IMR-90 (cell line): ENCODE data around the gene IGSF3. TPM values are rescaled to one million over a fixed set of nuclear protein-coding genes. Genes with fewer than 3 reads are reported as not detected.
"Not testable (repeated sequence)": the region's sequence is repeated elsewhere in the genome, so short reads cannot be mapped to it uniquely, and the experiment has no call there.

Source experiments
- ATAC-seq: fragments of 200-7000 bp; cut with Tn5 transposase; 2 replicates; pipeline ENCODE4 v1.9.1; 2020; ENCODE audit warnings: low read depth, mild to moderate bottlenecking, moderate library complexity
- BruUV-seq: library from RNA; stranded (reverse); fragments of 400-500 nt; replicated peaks from 2 replicates; lab custom pipeline; 2021; lab: Mats Ljungman, UMichigan
- CTCF ChIA-PET: fragments of 300-600 bp; formaldehyde crosslinking; extraction: SDS; loops from one replicate; lab custom pipeline; 2021; ENCODE audit warnings: antibody characterized with exemption; lab: Yijun Ruan, JAX
- POLR2A ChIA-PET: fragments of 300-600 bp; sonication (Branson Sonifier 250); formaldehyde crosslinking; loops from one replicate; lab custom pipeline; 2022; ENCODE audit warnings: antibody characterized with exemption; ENCODE audit not compliant: unreplicated experiment; lab: Charles Lee
- DNase-seq: peaks from one replicate; pipeline ENCODE4 v3.0.0; 2013
- H2AFZ ChIP-seq: replicated peaks from 2 replicates; pipeline ENCODE3; 2013; ENCODE audit warnings: low read length, mild to moderate bottlenecking; ENCODE audit not compliant: poor library complexity
- H2AK5ac ChIP-seq: 2 replicates; pipeline ENCODE4 v1.6.1; 2013; ENCODE audit warnings: low read depth, low read length, inconsistent platforms
- H2AK9ac ChIP-seq: replicated peaks from 2 replicates; pipeline ENCODE3; 2013; ENCODE audit warnings: mild to moderate bottlenecking, low read depth, low read length, moderate library complexity; ENCODE audit not compliant: poor library complexity
- H2BK120ac ChIP-seq: 2 replicates; pipeline ENCODE4 v1.6.1; 2013; ENCODE audit warnings: low read depth, low read length, inconsistent platforms
- H2BK15ac ChIP-seq: 3 replicates; pipeline ENCODE4 v1.6.1; 2013; ENCODE audit warnings: low read depth, low read length, inconsistent platforms
- H2BK20ac ChIP-seq: 2 replicates; pipeline ENCODE4 v1.6.1; 2013; ENCODE audit warnings: low read depth, mild to moderate bottlenecking, inconsistent platforms, low read length, moderate library complexity
- H2BK5ac ChIP-seq: 2 replicates; pipeline ENCODE4 v1.6.1; 2013; ENCODE audit warnings: mild to moderate bottlenecking, low read depth, low read length, inconsistent platforms; ENCODE audit not compliant: poor library complexity, severe bottlenecking
- H3K14ac ChIP-seq: replicated peaks from 2 replicates; pipeline ENCODE4 v1.6.1; 2013; ENCODE audit warnings: low read depth, low read length, inconsistent platforms
- H3K18ac ChIP-seq: 2 replicates; pipeline ENCODE4 v1.6.1; 2013; ENCODE audit warnings: low read depth, low read length, control low read depth
- H3K23ac ChIP-seq: 2 replicates; pipeline ENCODE4 v1.6.1; 2013; ENCODE audit warnings: low read depth, low read length, inconsistent platforms
- H3K27ac ChIP-seq: 2 replicates; pipeline ENCODE4 v1.5.1; 2013; ENCODE audit warnings: mild to moderate bottlenecking, control low read depth, low read length; ENCODE audit not compliant: insufficient read depth
- H3K27me3 ChIP-seq: 2 replicates; pipeline ENCODE4 v1.6.1; 2013; ENCODE audit warnings: low read length; ENCODE audit not compliant: control insufficient read depth, insufficient read depth
- H3K36me3 ChIP-seq: 2 replicates; pipeline ENCODE4 v1.6.1; 2013; ENCODE audit warnings: low read length, mixed read lengths; ENCODE audit not compliant: control insufficient read depth, insufficient read depth
- H3K4ac ChIP-seq: 2 replicates; pipeline ENCODE4 v1.6.1; 2013; ENCODE audit warnings: low read depth, low read length, inconsistent platforms
- H3K4me1 ChIP-seq: 2 replicates; pipeline ENCODE4 v1.6.1; 2013; ENCODE audit warnings: low read length, mixed read lengths; ENCODE audit not compliant: control insufficient read depth, insufficient read depth
- H3K4me2 ChIP-seq: 2 replicates; pipeline ENCODE4 v1.6.1; 2013; ENCODE audit warnings: low read depth, mild to moderate bottlenecking, control low read depth, low read length, moderate library complexity
- H3K4me3 ChIP-seq: 2 replicates; pipeline ENCODE4 v1.5.1; 2013; ENCODE audit warnings: low read depth, mild to moderate bottlenecking, control low read depth, low read length, moderate library complexity; ENCODE audit not compliant: insufficient read depth
- H3K56ac ChIP-seq: 2 replicates; pipeline ENCODE4 v1.6.1; 2013; ENCODE audit warnings: low read length, inconsistent platforms; ENCODE audit not compliant: insufficient read depth; ENCODE audit errors: extremely low read depth
- H3K79me1 ChIP-seq, 2 experiments: 2 replicates each; pipeline ENCODE4 v1.6.1; 2013; ENCODE audit warnings: low read length in 2 of 2, inconsistent platforms in 1 of 2, low read depth in 1 of 2
- H3K9ac ChIP-seq: 2 replicates; pipeline ENCODE4 v1.6.1; 2013; ENCODE audit warnings: low read depth, low read length, control low read depth
- H3K9me1 ChIP-seq: 2 replicates; pipeline ENCODE4 v1.6.1; 2013; ENCODE audit warnings: low read length, inconsistent platforms; ENCODE audit not compliant: insufficient read depth
- H3K9me3 ChIP-seq: 2 replicates; pipeline ENCODE4 v1.6.1; 2013; ENCODE audit warnings: low read length; ENCODE audit not compliant: control insufficient read depth, insufficient read depth
- H4K20me1 ChIP-seq: 2 replicates; pipeline ENCODE4 v1.6.1; 2013; ENCODE audit warnings: low read length, inconsistent platforms; ENCODE audit not compliant: insufficient read depth
- H4K5ac ChIP-seq: 2 replicates; pipeline ENCODE4 v1.6.1; 2013; ENCODE audit warnings: mild to moderate bottlenecking, low read depth, low read length, control low read depth
- H4K8ac ChIP-seq, 2 experiments: 2 replicates each; pipeline ENCODE4 v1.6.1; 2013; ENCODE audit warnings: low read depth in 2 of 2, low read length in 2 of 2, control low read depth in 1 of 2, inconsistent platforms in 1 of 2
- H4K91ac ChIP-seq: 2 replicates; pipeline ENCODE4 v1.6.1; 2013; ENCODE audit warnings: low read depth, low read length, inconsistent platforms; ENCODE audit not compliant: insufficient read depth
- WGBS, 2 experiments: methylation state at CpG; one replicate each; pipeline versions ENCODE4 v1.1.5 to v1.1.7; 2013; ENCODE audit warnings: missing lambda C conversion rate in 2 of 2; ENCODE audit not compliant: insufficient read length in 1 of 2; ENCODE audit errors: extremely low coverage in 2 of 2; 5-methylcytosine and 5-hydroxymethylcytosine counted together
- dilution Hi-C: fragments of 300-500 bp; cut with HindIII; formaldehyde crosslinking; loops from one replicate; pipeline ENCODE4 v1.14.3; 2018; ENCODE audit warnings: low sequenced_read_pairs; ENCODE audit not compliant: unreplicated experiment
- in situ Hi-C: fragments of 300-500 bp; cut with MboI; formaldehyde crosslinking; loops from 3 replicates; pipeline ENCODE4 v1.14.3; 2019; ENCODE audit warnings: low sequenced_read_pairs, inconsistent platforms, mixed read lengths
- intact Hi-C: fragments of 100-400 bp; cut with micrococcal nuclease; formaldehyde crosslinking; loops from 2 replicates; pipeline ENCODE4 v1.10.0; 2022
- polyA plus RNA-seq, 3 experiments: library from polyadenylated mRNA; depleted of rRNA; stranded (reverse); fragments of >200 nt; gene quantifications; 2 replicates each; pipeline ENCODE4 v1.2.3, GENCODE V29; 2012; ENCODE audit warnings: low replicate concordance in 1 of 3
- total RNA-seq: library from RNA; depleted of rRNA; stranded (reverse); fragments of >200 nt; gene quantifications from 2 replicates; pipeline ENCODE4 v1.2.3, GENCODE V29; 2012

Gene IGSF3
- total and polyA plus RNA-seq, 2 of the 4 experiments (the other 2 are of a cell fraction): under 0.01 to 0.02 TPM

DNA sequence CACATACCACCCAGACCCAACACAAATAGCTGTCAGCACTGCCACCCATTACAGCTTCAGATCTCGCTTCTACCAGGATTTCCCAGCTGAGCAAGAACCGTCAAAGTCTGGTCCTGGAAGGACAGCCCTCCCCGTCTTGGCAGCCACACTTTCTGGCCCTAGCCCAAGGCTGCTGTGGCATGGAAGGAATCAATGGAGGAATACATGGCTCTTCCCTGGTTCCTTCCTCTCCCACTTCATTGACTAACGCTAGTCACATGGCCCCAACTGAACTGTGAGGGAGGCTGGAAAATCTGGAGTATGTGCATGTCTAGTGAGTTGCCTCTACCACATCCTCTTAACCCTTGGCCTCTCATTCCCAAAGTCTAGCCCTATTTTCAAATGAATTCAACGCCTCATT, 18.5 kb downstream of the IGSF3 start:
- H2AK5ac ChIP-seq, CTCF ChIA-PET, H2BK20ac ChIP-seq, H2BK15ac ChIP-seq, H3K9me1 ChIP-seq, H2AFZ ChIP-seq, in situ Hi-C loops, H4K91ac ChIP-seq, H2AK9ac ChIP-seq, dilution Hi-C loops, H4K20me1 ChIP-seq, H3K23ac ChIP-seq, H3K4me3 ChIP-seq, H3K27me3 ChIP-seq, H2BK120ac ChIP-seq, H3K4me2 ChIP-seq, H3K4ac ChIP-seq, H3K36me3 ChIP-seq, H3K27ac ChIP-seq, POLR2A ChIA-PET, H2BK5ac ChIP-seq, BruUV-seq, H4K5ac ChIP-seq, DNase-seq, intact Hi-C loops, H3K79me1 ChIP-seq, H3K4me1 ChIP-seq, H4K8ac ChIP-seq, H3K9ac ChIP-seq, H3K18ac ChIP-seq, ATAC-seq, H3K56ac ChIP-seq, H3K9me3 ChIP-seq, H3K14ac ChIP-seq: not testable (repeated sequence)
- WGBS, 2 experiments: no CpG with 5 or more reads among the region's 5 CpGs

DNA sequence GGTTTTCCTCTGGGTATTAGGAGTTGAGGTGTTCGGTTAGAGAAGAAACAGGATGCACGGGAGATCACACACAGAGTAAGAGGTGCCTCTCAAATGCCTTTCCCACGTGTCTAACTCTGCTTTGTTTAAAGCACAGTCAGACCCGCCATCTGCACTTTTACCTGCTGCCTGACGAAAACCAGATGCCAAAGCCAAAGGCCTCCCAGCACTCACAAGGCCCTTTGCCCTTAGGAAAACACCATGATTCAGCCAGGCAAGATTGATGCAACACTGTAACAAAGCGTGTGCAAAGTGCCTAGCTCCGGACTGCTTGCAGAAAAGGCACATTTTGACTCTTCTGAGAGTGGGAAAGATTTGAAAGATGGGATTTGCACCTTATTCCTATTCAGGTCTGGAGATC, 19.2 kb downstream of the IGSF3 start:
- ATAC-seq, DNase-seq, POLR2A ChIA-PET: not testable (repeated sequence)

More for the DNA sequence above, 19.2 kb downstream of the IGSF3 start:
- H2BK20ac ChIP-seq, H2BK120ac ChIP-seq, H3K36me3 ChIP-seq, H2BK15ac ChIP-seq, H4K20me1 ChIP-seq, H2BK5ac ChIP-seq, H4K91ac ChIP-seq, H3K14ac ChIP-seq, in situ Hi-C loops, H4K8ac ChIP-seq, H3K9me1 ChIP-seq, H3K27me3 ChIP-seq, H3K9me3 ChIP-seq, intact Hi-C loops, H2AFZ ChIP-seq, H3K4me3 ChIP-seq, H4K5ac ChIP-seq, dilution Hi-C loops, H2AK9ac ChIP-seq, BruUV-seq, H3K23ac ChIP-seq, CTCF ChIA-PET, H3K4ac ChIP-seq, H3K56ac ChIP-seq, H3K9ac ChIP-seq, H3K79me1 ChIP-seq, H3K4me2 ChIP-seq, H3K4me1 ChIP-seq, H2AK5ac ChIP-seq, H3K18ac ChIP-seq, H3K27ac ChIP-seq: not testable (repeated sequence)
- WGBS, 2 experiments: 56% methylated on average over 3 of the region's 7 CpGs; no CpG with 5 or more reads in 1 of the 2 experiments
